Lower leg skin (tissue), 4 donors: ENCODE data around the gene USB1. TPM values are rescaled to one million over a fixed set of nuclear protein-coding genes. Genes with fewer than 3 reads are reported as not detected.

ENCODE experiments used
- DNase-seq, 2 donors: peaks; one replicate each; pipeline ENCODE4 v3.0.0-alpha.2; 2019; ENCODE audit warnings: low spot score in 2 of 2
- H3K4me3 ChIP-seq: fragments of 200-600 bp; sonication (generic); 2 replicates; pipeline ENCODE4 v1.5.1; 2017; ENCODE audit warnings: mild to moderate bottlenecking, low read depth; ENCODE audit not compliant: poor library complexity, severe bottlenecking
- CTCF ChIP-seq, 3 donors: fragments of 450-650 bp; IDR thresholded peaks; one replicate each; pipeline ENCODE4 v1.5.1; 2016; ENCODE audit warnings: antibody characterized with exemption in 3 of 3, mild to moderate bottlenecking in 3 of 3, moderate library complexity in 2 of 3
- POLR2A ChIP-seq, 2 donors: fragments of 450-650 bp; IDR thresholded peaks; one replicate each; pipeline ENCODE4 v1.6.1; 2016 to 2017; ENCODE audit warnings: antibody characterized with exemption in 2 of 2, mild to moderate bottlenecking in 1 of 2, moderate library complexity in 1 of 2
- WGBS, 2 donors: methylation state at CpG; one replicate each; pipeline ENCODE4 v1.1.5; 2018; 5-methylcytosine and 5-hydroxymethylcytosine counted together
- intact Hi-C: fragments of 100-400 bp; cut with DNase I; formaldehyde crosslinking; loops from one replicate; pipeline ENCODE4 v1.15.0; 2023; ENCODE audit warnings: low total_unique reads
- total RNA-seq, 4 donors: library from RNA; depleted of rRNA; stranded (reverse); fragments of >200 nt; gene quantifications; one replicate each; pipeline ENCODE4 v1.1.0, GENCODE V29; 2016

Gene USB1
- total RNA-seq, 4 donors from 2014 or later: 13.3 to 34.2 (median 23.3) TPM

GRCh38 chr16:57997176-57997527, 4.1 kb upstream of the USB1 start:
- DNase-seq: no peak
- TF ChIP-seq POLR2A (IDR thresholded peaks at IDR 0.05) (no peak), CTCF (IDR thresholded peaks at IDR 0.05) (no peak)
- no peak overlapping the region for H3K4me3 ChIP-seq
- 96 to 97% methylated on average over 29 to 30 of the region's 35 CpGs for WGBS, 2 donors
- intact Hi-C loops: loop anchor here (10.0 kb wide), 2 partner anchors 242 to 422 kb away; no protein-coding TSS in a partner anchor

- no peak overlapping the region for H3K4me3 ChIP-seq
- TF ChIP-seq POLR2A (IDR thresholded peaks at IDR 0.05): no peak
- TF ChIP-seq CTCF (IDR thresholded peaks at IDR 0.05): no peak
- intact Hi-C loops: loop anchor here (10.0 kb wide), 2 partner anchors 243 to 423 kb away; no protein-coding TSS in a partner anchor
- 90 to 93% methylated on average over 35 to 36 of the region's 36 CpGs for WGBS, 2 donors
- no peak for DNase-seq
Measured at GRCh38 chr16:57997528-57998265, 3.5 kb upstream of the USB1 start.

DNA sequence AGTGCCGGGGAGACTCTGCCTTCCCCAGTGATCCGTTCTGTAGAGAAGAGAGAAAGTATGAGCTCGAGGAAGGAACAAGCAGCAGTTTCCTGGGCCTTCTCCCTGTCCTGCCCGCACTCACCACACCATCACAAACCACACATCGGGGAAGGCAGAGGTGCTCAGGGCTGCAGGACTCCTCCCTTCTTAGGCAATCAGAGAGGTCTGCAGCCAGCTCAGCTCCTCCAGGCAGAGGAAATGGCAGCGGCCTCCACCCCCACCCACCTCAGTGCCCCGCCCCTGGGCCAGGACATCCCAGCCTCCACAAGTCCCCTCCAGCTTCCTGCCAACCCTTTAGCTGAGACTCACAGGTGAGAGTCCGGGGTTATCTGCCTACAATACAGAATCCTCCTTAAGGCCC, 2.7 kb upstream of the USB1 start:
- DNase-seq: no peak

DNA sequence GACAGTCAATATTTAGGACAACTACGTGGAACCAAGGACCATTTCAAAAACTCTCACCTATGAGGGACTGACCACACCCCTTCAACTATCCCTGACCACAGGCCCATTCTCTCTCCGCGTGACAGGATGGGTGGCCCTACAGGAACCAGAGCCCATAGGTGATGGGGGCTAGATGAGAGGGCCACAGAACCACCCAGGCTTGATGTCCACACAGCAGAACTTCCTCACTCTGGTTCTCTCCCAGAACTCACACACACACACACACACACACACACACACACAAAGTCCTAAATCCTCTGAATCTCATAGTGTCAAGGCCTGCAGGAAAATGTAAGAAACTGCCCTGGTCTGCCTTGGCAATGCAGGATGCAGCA, 2.2 kb upstream of the USB1 start:
- no peak overlapping the region for H3K4me3 ChIP-seq
- 77 to 92% methylated on average over 3 of the region's 3 CpGs for WGBS, 2 donors
- no peak for DNase-seq
- TF ChIP-seq CTCF (IDR thresholded peaks at IDR 0.05) (no peak), POLR2A (IDR thresholded peaks at IDR 0.05) (no peak)
- intact Hi-C loops: loop anchor here (10.0 kb wide), 2 partner anchors 244 to 424 kb away; no protein-coding TSS in a partner anchor

More for the DNA sequence above, 2.7 kb upstream of the USB1 start:
- intact Hi-C loops: loop anchor here (10.0 kb wide), 2 partner anchors 244 to 424 kb away; no protein-coding TSS in a partner anchor
- TF ChIP-seq CTCF (IDR thresholded peaks at IDR 0.05) (no peak), POLR2A (IDR thresholded peaks at IDR 0.05) (no peak)
- WGBS, 2 donors: 47 to 50% methylated on average over 7 to 8 of the region's 8 CpGs
- no peak overlapping the region for H3K4me3 ChIP-seq

GRCh38 chr16:57999366-57999970, 1.7 kb upstream of the USB1 start:
- intact Hi-C loops: loop anchor here (10.0 kb wide), 2 partner anchors 245 to 425 kb away; no protein-coding TSS in a partner anchor

More at GRCh38 chr16:57999366-57999970, 1.7 kb upstream of the USB1 start:
- no peak for DNase-seq
- 7 to 12% methylated on average over 6 of the region's 6 CpGs for WGBS, 2 donors
- H3K4me3 ChIP-seq: peak overlapping the region; percentile 54
- TF ChIP-seq POLR2A (IDR thresholded peaks at IDR 0.05) (no peak), CTCF (IDR thresholded peaks at IDR 0.05) (no peak)
